OCI-LY3 (cell line): ENCODE results near the gene RNASE4.

Experiments used
- EZH2phosphoT487 ChIP-seq: fragments of 200-600 bp; shearing (Covaris generic); IDR thresholded peaks from 2 replicates; pipeline ENCODE4 v1.6.1; 2018; ENCODE audit warnings: antibody characterized with exemption, mixed run types, low read depth
- TF ChIP-seq, protein P1 (sequence below): fragments of 200-600, 300-600 bp; sonication (generic); IDR thresholded peaks from 2 replicates; pipeline ENCODE4 v1.5.1; 2014; ENCODE audit warnings: antibody characterized with exemption, low read length, low read depth

- TF ChIP-seq, protein P1, sequence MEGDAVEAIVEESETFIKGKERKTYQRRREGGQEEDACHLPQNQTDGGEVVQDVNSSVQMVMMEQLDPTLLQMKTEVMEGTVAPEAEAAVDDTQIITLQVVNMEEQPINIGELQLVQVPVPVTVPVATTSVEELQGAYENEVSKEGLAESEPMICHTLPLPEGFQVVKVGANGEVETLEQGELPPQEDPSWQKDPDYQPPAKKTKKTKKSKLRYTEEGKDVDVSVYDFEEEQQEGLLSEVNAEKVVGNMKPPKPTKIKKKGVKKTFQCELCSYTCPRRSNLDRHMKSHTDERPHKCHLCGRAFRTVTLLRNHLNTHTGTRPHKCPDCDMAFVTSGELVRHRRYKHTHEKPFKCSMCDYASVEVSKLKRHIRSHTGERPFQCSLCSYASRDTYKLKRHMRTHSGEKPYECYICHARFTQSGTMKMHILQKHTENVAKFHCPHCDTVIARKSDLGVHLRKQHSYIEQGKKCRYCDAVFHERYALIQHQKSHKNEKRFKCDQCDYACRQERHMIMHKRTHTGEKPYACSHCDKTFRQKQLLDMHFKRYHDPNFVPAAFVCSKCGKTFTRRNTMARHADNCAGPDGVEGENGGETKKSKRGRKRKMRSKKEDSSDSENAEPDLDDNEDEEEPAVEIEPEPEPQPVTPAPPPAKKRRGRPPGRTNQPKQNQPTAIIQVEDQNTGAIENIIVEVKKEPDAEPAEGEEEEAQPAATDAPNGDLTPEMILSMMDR = no peak
- TF ChIP-seq EZH2phosphoT487 = no peak
These were observed 8.7 kb upstream of the RNASE4 start for GRCh38 chr14:20675669-20676068.
